Stomach smooth muscle (tissue), 2 donors: ENCODE results near the gene XRN2.
"Not testable (repeated sequence)": the region's sequence is repeated elsewhere in the genome, so short reads cannot be mapped to it uniquely, and the experiment has no call there.

Source experiments
- H3K27ac ChIP-seq: one replicate; pipeline ENCODE4 v1.7.0; 2013; ENCODE audit warnings: mild to moderate bottlenecking, low read length, inconsistent platforms
- H3K27me3 ChIP-seq, 2 donors: one replicate each; pipeline ENCODE4 v1.7.0; 2013; ENCODE audit warnings: low read length in 2 of 2; ENCODE audit not compliant: insufficient read depth in 2 of 2, control insufficient read depth in 1 of 2
- H3K36me3 ChIP-seq, 2 donors: one replicate each; pipeline ENCODE4 v1.7.0; 2013; ENCODE audit warnings: low read length in 2 of 2; ENCODE audit not compliant: control insufficient read depth in 2 of 2, insufficient read depth in 2 of 2
- H3K4me1 ChIP-seq: one replicate; pipeline ENCODE4 v1.7.0; 2013; ENCODE audit warnings: low read length; ENCODE audit not compliant: control insufficient read depth, insufficient read depth
- H3K4me3 ChIP-seq, 2 donors: one replicate each; pipeline ENCODE4 v1.7.0; 2013; ENCODE audit warnings: low read length in 2 of 2
- H3K9ac ChIP-seq, 2 donors: one replicate each; pipeline ENCODE4 v1.7.0; 2013; ENCODE audit warnings: low read length in 2 of 2, mild to moderate bottlenecking in 1 of 2
- H3K9me3 ChIP-seq, 2 donors: one replicate each; pipeline ENCODE4 v1.7.0; 2013; ENCODE audit warnings: low read length in 2 of 2; ENCODE audit not compliant: control insufficient read depth in 2 of 2
- donor health status: healthy.
- donor health status: Pancreatic carcinoma.

Gene XRN2

DNA sequence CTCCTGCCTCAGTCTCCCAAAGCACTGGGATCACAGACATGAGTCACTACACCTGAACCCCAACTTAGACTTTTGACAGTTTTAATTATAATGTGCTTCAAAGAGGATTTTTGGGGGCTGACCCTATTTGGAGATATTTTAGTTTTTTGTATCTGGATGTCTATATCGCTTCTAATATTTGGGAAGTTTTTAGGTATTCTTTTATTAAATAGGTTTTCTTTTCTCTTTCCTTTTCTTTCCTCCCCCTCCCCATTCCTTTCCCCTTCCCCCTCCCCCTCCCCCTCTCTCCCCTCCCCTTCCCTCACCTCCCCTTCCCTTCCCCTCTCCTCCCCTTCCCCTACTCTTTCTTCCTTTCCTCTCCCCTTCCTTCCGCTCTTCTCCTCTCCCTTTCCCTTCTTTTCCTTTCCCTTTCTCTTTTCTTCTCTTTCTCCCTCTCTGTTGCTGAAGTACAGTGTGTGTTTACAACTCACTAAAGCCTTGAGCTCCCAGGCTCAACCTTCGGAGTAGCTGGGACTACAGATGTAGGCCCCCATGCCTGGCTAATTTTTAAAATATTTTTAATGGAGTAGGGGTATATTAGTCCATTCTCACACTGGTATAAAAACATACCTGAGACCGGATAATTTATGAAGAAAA lies 118.6 kb downstream of the XRN2 start:
- no peaks in the 10 kb centered on the region for H3K4me1 ChIP-seq
- peaks cover 9 to 15% of the 10 kb centered on the region in 2 donors for H3K9me3 ChIP-seq
- no peak overlapping the region for H3K4me3 ChIP-seq
- H3K36me3 ChIP-seq, result no peaks in the 10 kb centered on the region
- no peak overlapping the region for H3K27ac ChIP-seq
- H3K9ac ChIP-seq, result no peak overlapping the region
- no peaks in the 10 kb centered on the region for H3K27me3 ChIP-seq

- H3K36me3 ChIP-seq, H3K4me1 ChIP-seq, H3K27me3 ChIP-seq: not testable (repeated sequence)
Observed at GRCh38 chr20:21423712-21424111, 120.6 kb downstream of the XRN2 start.

GRCh38 chr20:21424846-21425245 lies 121.7 kb downstream of the XRN2 start:
- H3K27ac ChIP-seq, result no peak overlapping the region
- no peak overlapping the region for H3K9ac ChIP-seq
- no peaks in the 10 kb centered on the region for H3K4me1 ChIP-seq
- H3K9me3 ChIP-seq, result peaks cover 9 to 15% of the 10 kb centered on the region in 2 donors
- H3K27me3 ChIP-seq, result no peaks in the 10 kb centered on the region
- no peaks in the 10 kb centered on the region for H3K36me3 ChIP-seq
- H3K4me3 ChIP-seq, result no peak overlapping the region

More at GRCh38 chr20:21423712-21424111, 120.6 kb downstream of the XRN2 start:
- H3K9me3 ChIP-seq, result peaks cover 9 to 15% of the 10 kb centered on the region in 2 donors
- H3K9ac ChIP-seq, H3K4me3 ChIP-seq, H3K27ac ChIP-seq: not testable (repeated sequence)

GRCh38 chr20:21430020-21430419 lies 126.9 kb downstream of the XRN2 start:
- Histone ChIP-seq H3K9me3 (peaks cover 2 to 3% of the 10 kb centered on the region in 2 donors), H3K27ac (no peak overlapping the region), H3K4me1 (no peaks in the 10 kb centered on the region), H3K4me3 (no peak overlapping the region), H3K9ac (no peak overlapping the region), H3K27me3 (peaks cover 0 to 3% of the 10 kb centered on the region in 2 donors), H3K36me3 (no peaks in the 10 kb centered on the region)

DNA sequence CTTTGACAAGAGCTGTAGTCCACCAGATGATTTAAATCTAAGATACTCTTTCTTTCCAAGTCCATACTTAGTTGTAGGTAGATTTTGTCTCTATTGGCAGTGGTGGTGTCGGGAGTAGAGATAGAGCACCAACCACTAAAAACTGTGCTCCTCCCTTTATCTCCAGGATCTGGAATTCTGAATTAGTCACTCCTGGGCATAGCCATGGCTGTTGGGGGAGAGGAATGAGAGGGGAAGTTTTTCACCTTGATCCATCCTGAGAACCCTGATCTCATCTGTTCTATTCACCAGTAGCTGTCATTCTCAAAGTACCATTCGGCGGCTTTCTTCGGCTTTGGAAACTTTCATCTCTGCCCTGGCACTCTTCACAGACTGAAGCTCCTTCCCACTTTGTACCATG lies 129.8 kb downstream of the XRN2 start:
- Histone ChIP-seq H3K27ac (no peak overlapping the region), H3K36me3 (no peaks in the 10 kb centered on the region), H3K4me3 (no peak overlapping the region), H3K4me1 (no peaks in the 10 kb centered on the region), H3K27me3 (peaks cover 0 to 3% of the 10 kb centered on the region in 2 donors), H3K9me3 (peaks cover 0 to 2% of the 10 kb centered on the region in 2 donors), H3K9ac (no peak overlapping the region)

DNA sequence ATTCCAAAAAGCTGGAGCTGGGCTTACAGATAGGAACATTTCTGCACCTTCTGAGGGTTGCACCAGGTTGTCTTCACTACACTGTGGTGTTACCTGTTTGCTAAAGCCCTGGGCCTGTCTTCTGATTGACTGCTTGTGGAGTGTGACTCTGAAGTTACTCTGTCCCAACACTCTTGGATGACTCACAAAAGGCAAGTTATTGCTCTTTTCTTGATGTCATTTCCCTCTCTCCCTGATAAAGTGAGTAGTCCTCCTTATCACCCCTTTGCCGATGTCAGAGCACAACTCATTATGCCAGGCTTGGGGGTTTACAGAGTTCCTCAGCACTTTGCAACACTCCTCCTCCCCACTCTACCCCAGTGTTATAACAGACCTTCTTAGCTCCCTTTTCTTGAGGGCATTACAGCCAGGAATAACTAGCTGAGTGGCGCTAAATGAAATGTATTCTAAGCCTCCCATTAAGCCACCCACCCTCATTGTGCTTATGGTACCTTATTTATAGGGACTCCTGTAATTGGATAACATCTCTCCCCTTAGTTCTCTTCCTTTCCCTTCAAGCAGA lies 130.3 kb downstream of the XRN2 start:
- no peaks in the 10 kb centered on the region for H3K36me3 ChIP-seq
- peaks cover 0 to 3% of the 10 kb centered on the region in 2 donors for H3K27me3 ChIP-seq
- peaks cover 0 to 2% of the 10 kb centered on the region in 2 donors for H3K9me3 ChIP-seq
- no peaks in the 10 kb centered on the region for H3K4me1 ChIP-seq
- H3K27ac ChIP-seq, result no peak overlapping the region
- no peak overlapping the region for H3K9ac ChIP-seq
- H3K4me3 ChIP-seq, result no peak overlapping the region

GRCh38 chr20:21435576-21435975 lies 132.4 kb downstream of the XRN2 start:
- H3K9ac ChIP-seq, result no peak overlapping the region
- H3K27me3 ChIP-seq, result no peaks in the 10 kb centered on the region
- H3K4me1 ChIP-seq, result no peaks in the 10 kb centered on the region
- H3K36me3 ChIP-seq, result no peaks in the 10 kb centered on the region
- H3K27ac ChIP-seq, result no peak overlapping the region
- H3K9me3 ChIP-seq, result peaks cover 0 to 2% of the 10 kb centered on the region in 2 donors
- H3K4me3 ChIP-seq, result no peak overlapping the region

- no peak overlapping the region for H3K4me3 ChIP-seq
- no peaks in the 10 kb centered on the region for H3K27me3 ChIP-seq
- no peak overlapping the region for H3K9ac ChIP-seq
- H3K36me3 ChIP-seq, result no peaks in the 10 kb centered on the region
- peaks cover 0 to 2% of the 10 kb centered on the region in 2 donors for H3K9me3 ChIP-seq
- H3K4me1 ChIP-seq, result no peaks in the 10 kb centered on the region
- H3K27ac ChIP-seq, result no peak overlapping the region
Observed at GRCh38 chr20:21436205-21436604, 133.1 kb downstream of the XRN2 start.

GRCh38 chr20:21437248-21437647 lies 134.1 kb downstream of the XRN2 start:
- H3K9me3 ChIP-seq, result peaks cover 0 to 2% of the 10 kb centered on the region in 2 donors
- H3K27me3 ChIP-seq, result no peaks in the 10 kb centered on the region
- no peak overlapping the region for H3K4me3 ChIP-seq
- H3K36me3 ChIP-seq, result no peaks in the 10 kb centered on the region
- no peak overlapping the region for H3K9ac ChIP-seq
- H3K27ac ChIP-seq, result no peak overlapping the region
- no peaks in the 10 kb centered on the region for H3K4me1 ChIP-seq

DNA sequence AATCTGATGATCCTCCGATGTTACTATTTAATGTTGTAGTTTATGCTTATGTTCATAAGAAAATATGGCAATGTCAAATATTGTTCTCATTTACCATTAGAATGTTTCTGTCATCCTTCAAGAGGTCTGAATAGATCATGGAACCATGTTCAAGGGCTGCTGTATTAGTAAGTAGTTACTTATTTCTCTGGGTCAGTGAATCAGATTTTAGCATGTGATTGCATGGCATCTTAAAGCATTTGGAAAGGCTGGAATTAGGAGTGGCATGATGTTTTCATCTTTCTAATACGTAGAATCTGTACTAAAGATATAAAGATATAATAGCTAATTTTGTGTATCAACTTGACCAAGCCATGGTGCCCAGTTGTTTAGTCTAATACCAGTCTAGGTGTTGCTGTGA lies 134.7 kb downstream of the XRN2 start:
- Histone ChIP-seq H3K27ac (no peak overlapping the region), H3K9ac (no peak overlapping the region), H3K27me3 (no peaks in the 10 kb centered on the region), H3K4me3 (no peak overlapping the region), H3K9me3 (no peaks in the 10 kb centered on the region), H3K36me3 (no peaks in the 10 kb centered on the region), H3K4me1 (no peaks in the 10 kb centered on the region)
